Testis (tissue), 2 donors: ENCODE measurements around the gene CXCL3.

ENCODE experiments used
- CTCF ChIP-seq, 3 experiments: fragments of 450-650 bp in 2 of 3; fragments of 200-600 bp in 1 of 3; sonication (generic) in 1 of 3; IDR thresholded peaks; one replicate each; pipeline ENCODE4 v1.5.1; 2016 to 2019; ENCODE audit warnings: antibody characterized with exemption in 3 of 3, mild to moderate bottlenecking in 2 of 3, moderate library complexity in 1 of 3
- POLR2A ChIP-seq: fragments of 450-650 bp; IDR thresholded peaks from one replicate; pipeline ENCODE4 v1.6.1; 2017; ENCODE audit warnings: antibody characterized with exemption, mild to moderate bottlenecking, moderate library complexity

DNA sequence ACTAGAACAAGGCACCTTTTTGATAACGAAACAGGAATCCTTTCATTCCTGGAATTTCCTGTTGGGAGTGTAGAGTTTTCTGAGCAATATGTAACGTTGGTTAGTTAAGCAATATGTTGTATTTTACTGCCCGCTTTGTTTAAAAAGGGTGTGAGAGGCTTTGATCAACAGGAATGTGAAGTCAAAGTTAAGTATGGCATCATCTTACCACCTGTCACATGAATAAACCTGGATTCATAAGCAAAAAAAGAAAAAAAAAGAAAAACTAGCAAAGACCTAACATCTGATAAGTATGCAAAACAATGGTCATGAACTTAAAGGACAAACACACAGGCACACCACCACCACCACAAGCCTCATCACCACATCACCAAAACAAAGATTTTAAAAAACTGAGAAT lies 33.0 kb downstream of the CXCL3 start:
- no peak for TF ChIP-seq CTCF (IDR thresholded peaks at IDR 0.05)
- no peak for TF ChIP-seq POLR2A
